IMR-90 (cell line): ENCODE results near the gene TOX3. TPM values are rescaled to one million over a fixed set of nuclear protein-coding genes. Genes with fewer than 3 reads are reported as not detected.

Source experiments
- ATAC-seq: fragments of 200-7000 bp; cut with Tn5 transposase; 2 replicates; pipeline ENCODE4 v1.9.1; 2020; ENCODE audit warnings: low read depth, mild to moderate bottlenecking, moderate library complexity
- BruUV-seq: library from RNA; stranded (reverse); fragments of 400-500 nt; replicated peaks from 2 replicates; lab custom pipeline; 2021; lab: Mats Ljungman, UMichigan
- CTCF ChIA-PET: fragments of 300-600 bp; formaldehyde crosslinking; extraction: SDS; loops from one replicate; lab custom pipeline; 2021; ENCODE audit warnings: antibody characterized with exemption; lab: Yijun Ruan, JAX
- POLR2A ChIA-PET: fragments of 300-600 bp; sonication (Branson Sonifier 250); formaldehyde crosslinking; loops from one replicate; lab custom pipeline; 2022; ENCODE audit warnings: antibody characterized with exemption; ENCODE audit not compliant: unreplicated experiment; lab: Charles Lee
- DNase-seq: peaks from one replicate; pipeline ENCODE4 v3.0.0; 2013
- H2AFZ ChIP-seq: replicated peaks from 2 replicates; pipeline ENCODE3; 2013; ENCODE audit warnings: low read length, mild to moderate bottlenecking; ENCODE audit not compliant: poor library complexity
- H2AK5ac ChIP-seq: 2 replicates; pipeline ENCODE4 v1.6.1; 2013; ENCODE audit warnings: low read depth, low read length, inconsistent platforms
- H2AK9ac ChIP-seq: replicated peaks from 2 replicates; pipeline ENCODE3; 2013; ENCODE audit warnings: mild to moderate bottlenecking, low read depth, low read length, moderate library complexity; ENCODE audit not compliant: poor library complexity
- H2BK120ac ChIP-seq: 2 replicates; pipeline ENCODE4 v1.6.1; 2013; ENCODE audit warnings: low read depth, low read length, inconsistent platforms
- H2BK15ac ChIP-seq: 3 replicates; pipeline ENCODE4 v1.6.1; 2013; ENCODE audit warnings: low read depth, low read length, inconsistent platforms
- H2BK20ac ChIP-seq: 2 replicates; pipeline ENCODE4 v1.6.1; 2013; ENCODE audit warnings: low read depth, mild to moderate bottlenecking, inconsistent platforms, low read length, moderate library complexity
- H2BK5ac ChIP-seq: 2 replicates; pipeline ENCODE4 v1.6.1; 2013; ENCODE audit warnings: mild to moderate bottlenecking, low read depth, low read length, inconsistent platforms; ENCODE audit not compliant: poor library complexity, severe bottlenecking
- H3K14ac ChIP-seq: replicated peaks from 2 replicates; pipeline ENCODE4 v1.6.1; 2013; ENCODE audit warnings: low read depth, low read length, inconsistent platforms
- H3K18ac ChIP-seq: 2 replicates; pipeline ENCODE4 v1.6.1; 2013; ENCODE audit warnings: low read depth, low read length, control low read depth
- H3K23ac ChIP-seq: 2 replicates; pipeline ENCODE4 v1.6.1; 2013; ENCODE audit warnings: low read depth, low read length, inconsistent platforms
- H3K27ac ChIP-seq: 2 replicates; pipeline ENCODE4 v1.5.1; 2013; ENCODE audit warnings: mild to moderate bottlenecking, control low read depth, low read length; ENCODE audit not compliant: insufficient read depth
- H3K27me3 ChIP-seq: 2 replicates; pipeline ENCODE4 v1.6.1; 2013; ENCODE audit warnings: low read length; ENCODE audit not compliant: control insufficient read depth, insufficient read depth
- H3K36me3 ChIP-seq: 2 replicates; pipeline ENCODE4 v1.6.1; 2013; ENCODE audit warnings: low read length, mixed read lengths; ENCODE audit not compliant: control insufficient read depth, insufficient read depth
- H3K4ac ChIP-seq: 2 replicates; pipeline ENCODE4 v1.6.1; 2013; ENCODE audit warnings: low read depth, low read length, inconsistent platforms
- H3K4me1 ChIP-seq: 2 replicates; pipeline ENCODE4 v1.6.1; 2013; ENCODE audit warnings: low read length, mixed read lengths; ENCODE audit not compliant: control insufficient read depth, insufficient read depth
- H3K4me2 ChIP-seq: 2 replicates; pipeline ENCODE4 v1.6.1; 2013; ENCODE audit warnings: low read depth, mild to moderate bottlenecking, control low read depth, low read length, moderate library complexity
- H3K4me3 ChIP-seq: 2 replicates; pipeline ENCODE4 v1.5.1; 2013; ENCODE audit warnings: low read depth, mild to moderate bottlenecking, control low read depth, low read length, moderate library complexity; ENCODE audit not compliant: insufficient read depth
- H3K56ac ChIP-seq: 2 replicates; pipeline ENCODE4 v1.6.1; 2013; ENCODE audit warnings: low read length, inconsistent platforms; ENCODE audit not compliant: insufficient read depth; ENCODE audit errors: extremely low read depth
- H3K79me1 ChIP-seq, 2 experiments: 2 replicates each; pipeline ENCODE4 v1.6.1; 2013; ENCODE audit warnings: low read length in 2 of 2, inconsistent platforms in 1 of 2, low read depth in 1 of 2
- H3K9ac ChIP-seq: 2 replicates; pipeline ENCODE4 v1.6.1; 2013; ENCODE audit warnings: low read depth, low read length, control low read depth
- H3K9me1 ChIP-seq: 2 replicates; pipeline ENCODE4 v1.6.1; 2013; ENCODE audit warnings: low read length, inconsistent platforms; ENCODE audit not compliant: insufficient read depth
- H3K9me3 ChIP-seq: 2 replicates; pipeline ENCODE4 v1.6.1; 2013; ENCODE audit warnings: low read length; ENCODE audit not compliant: control insufficient read depth, insufficient read depth
- H4K20me1 ChIP-seq: 2 replicates; pipeline ENCODE4 v1.6.1; 2013; ENCODE audit warnings: low read length, inconsistent platforms; ENCODE audit not compliant: insufficient read depth
- H4K5ac ChIP-seq: 2 replicates; pipeline ENCODE4 v1.6.1; 2013; ENCODE audit warnings: mild to moderate bottlenecking, low read depth, low read length, control low read depth
- H4K8ac ChIP-seq, 2 experiments: 2 replicates each; pipeline ENCODE4 v1.6.1; 2013; ENCODE audit warnings: low read depth in 2 of 2, low read length in 2 of 2, control low read depth in 1 of 2, inconsistent platforms in 1 of 2
- H4K91ac ChIP-seq: 2 replicates; pipeline ENCODE4 v1.6.1; 2013; ENCODE audit warnings: low read depth, low read length, inconsistent platforms; ENCODE audit not compliant: insufficient read depth
- CHD1 ChIP-seq: IDR thresholded peaks from 2 replicates; pipeline ENCODE4 v1.6.1; 2012; ENCODE audit warnings: low read depth, low read length, improper control_type of control experiment
- MAFK ChIP-seq: IDR thresholded peaks from 2 replicates; pipeline ENCODE4 v1.6.1; 2012; ENCODE audit warnings: low read depth, low read length, improper control_type of control experiment
- whole genome bisulfite sequencing, 2 experiments: methylation state at CpG; one replicate each; pipeline versions ENCODE4 v1.1.5 to v1.1.7; 2013; ENCODE audit warnings: missing lambda C conversion rate in 2 of 2; ENCODE audit not compliant: insufficient read length in 1 of 2; ENCODE audit errors: extremely low coverage in 2 of 2; 5-methylcytosine and 5-hydroxymethylcytosine counted together
- dilution Hi-C: fragments of 300-500 bp; cut with HindIII; formaldehyde crosslinking; loops from one replicate; pipeline ENCODE4 v1.14.3; 2018; ENCODE audit warnings: low sequenced_read_pairs; ENCODE audit not compliant: unreplicated experiment
- in situ Hi-C: fragments of 300-500 bp; cut with MboI; formaldehyde crosslinking; loops from 3 replicates; pipeline ENCODE4 v1.14.3; 2019; ENCODE audit warnings: low sequenced_read_pairs, inconsistent platforms, mixed read lengths
- intact Hi-C: fragments of 100-400 bp; cut with micrococcal nuclease; formaldehyde crosslinking; loops from 2 replicates; pipeline ENCODE4 v1.10.0; 2022
- polyA plus RNA-seq, 3 experiments: library from polyadenylated mRNA; depleted of rRNA; stranded (reverse); fragments of >200 nt; gene quantifications; 2 replicates each; pipeline ENCODE4 v1.2.3, GENCODE V29; 2012; ENCODE audit warnings: low replicate concordance in 1 of 3
- total RNA-seq: library from RNA; depleted of rRNA; stranded (reverse); fragments of >200 nt; gene quantifications from 2 replicates; pipeline ENCODE4 v1.2.3, GENCODE V29; 2012

Gene TOX3
- total and polyA plus RNA-seq, 2 of the 4 experiments (the other 2 are of a cell fraction) = not detected

- Histone ChIP-seq H2BK120ac (no peak overlapping the region), H2AK9ac (no peak overlapping the region), H3K4me2 (no peak overlapping the region), H3K36me3 (no peaks in the 10 kb centered on the region), H3K18ac (no peak overlapping the region), H3K56ac (no peak overlapping the region), H3K4me1 (no peaks in the 10 kb centered on the region), H2BK5ac (no peak overlapping the region), H3K27ac (no peak overlapping the region), H3K27me3 (no peaks in the 10 kb centered on the region), H4K91ac (no peak overlapping the region), H3K9me1 (no peaks in the 10 kb centered on the region), H3K79me1 (no peaks in the 10 kb centered on the region), H3K14ac (no peak overlapping the region), H3K4ac (no peak overlapping the region), H2BK15ac (no peak overlapping the region), H4K8ac (no peak overlapping the region), H3K9ac (no peak overlapping the region), H2AK5ac (no peak overlapping the region), H3K9me3 (no peaks in the 10 kb centered on the region), H2BK20ac (no peak overlapping the region), H4K5ac (no peak overlapping the region), H4K20me1 (no peaks in the 10 kb centered on the region), H3K4me3 (no peak overlapping the region), H2AFZ (no peak overlapping the region), H3K23ac (no peak overlapping the region)
- no TSS peak for BruUV-seq
- in situ Hi-C loops (no loop called here), dilution Hi-C loops (no loop called here), intact Hi-C loops (no loop called here)
- WGBS, 2 experiments = 43% methylated on average over 1 of the region's 8 CpGs; no CpG with 5 or more reads in 1 of the 2 experiments
- ChIA-PET CTCF (no interaction called here), POLR2A (no interaction called here)
- DNase-seq (no peak), ATAC-seq (no peak)
- TF ChIP-seq CHD1 (no peak), MAFK (0 out of 2 replicates have a peak, but pooled peaks have one; percentile 22)
These were observed 14.6 kb downstream of the TOX3 start for GRCh38 chr16:52532384-52532783.
